NCI-H146 treated with DMSO at 0.1 percent for 48 hours (cell line): ENCODE data around the gene MLLT1.

ENCODE experiments used
- DNase-seq: peaks from one replicate; lab custom pipeline; 2025; ENCODE audit not compliant: unreplicated experiment; lab: John Stamatoyannopoulos, UW

MLLT1 gene

DNA sequence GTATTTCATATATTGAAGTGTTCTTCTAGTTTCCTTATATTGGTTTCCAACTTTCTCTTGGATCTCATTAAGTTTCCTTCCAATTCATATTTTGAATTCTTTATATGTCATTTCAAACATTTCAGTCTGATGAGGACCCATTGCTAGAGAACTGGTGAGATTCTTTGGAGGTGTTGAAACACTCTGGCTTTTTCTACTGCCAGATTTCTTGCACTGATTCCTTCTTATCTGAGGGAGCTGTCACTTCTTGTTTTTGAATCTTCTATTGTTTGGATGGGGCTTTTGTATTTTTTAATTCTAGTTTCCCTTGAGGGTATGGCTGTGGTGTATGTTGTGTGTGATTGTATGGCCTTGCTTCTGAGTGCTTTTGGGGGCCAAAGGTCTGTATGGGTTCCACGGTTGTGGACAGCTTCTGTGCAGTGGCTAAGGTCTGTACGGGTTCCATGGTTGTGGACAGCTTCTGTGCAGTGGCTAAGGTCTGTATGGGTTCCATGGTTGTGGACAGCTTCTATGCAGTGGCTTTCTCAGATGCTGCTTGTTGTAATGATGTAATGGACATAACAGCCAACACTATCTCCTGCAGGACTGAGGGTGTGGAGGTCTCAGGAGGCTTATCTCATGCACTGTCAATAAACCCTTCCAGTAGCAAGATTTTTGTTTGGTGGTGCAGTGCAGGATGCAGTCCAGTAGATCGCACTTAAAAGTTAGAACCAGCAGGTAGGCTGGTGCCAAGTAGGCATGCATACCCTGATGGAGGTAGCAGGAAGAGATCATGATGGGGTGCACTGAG lies 107.5 kb downstream of the MLLT1 start:
- DNase-seq, result no peak

DNA sequence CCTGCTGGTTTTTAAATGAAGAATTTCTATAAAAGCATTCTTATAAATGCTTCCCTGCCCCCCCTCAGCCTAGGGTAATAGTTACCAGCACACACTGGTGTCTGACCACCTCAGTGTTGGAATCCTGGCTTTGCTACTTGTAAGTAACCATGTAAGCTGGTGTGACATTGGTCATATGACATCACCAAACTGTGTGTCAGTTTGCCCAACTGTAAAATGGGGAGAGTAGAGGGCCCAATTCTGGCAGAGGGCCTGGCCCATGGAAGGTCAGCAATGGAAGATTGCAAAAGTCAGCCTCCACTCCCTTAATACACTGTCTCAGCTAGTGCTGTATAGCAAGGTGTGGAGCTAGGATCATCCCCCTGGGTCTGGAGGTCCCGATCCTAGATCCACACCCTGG lies 112.7 kb downstream of the MLLT1 start:
- no peak for DNase-seq

DNA sequence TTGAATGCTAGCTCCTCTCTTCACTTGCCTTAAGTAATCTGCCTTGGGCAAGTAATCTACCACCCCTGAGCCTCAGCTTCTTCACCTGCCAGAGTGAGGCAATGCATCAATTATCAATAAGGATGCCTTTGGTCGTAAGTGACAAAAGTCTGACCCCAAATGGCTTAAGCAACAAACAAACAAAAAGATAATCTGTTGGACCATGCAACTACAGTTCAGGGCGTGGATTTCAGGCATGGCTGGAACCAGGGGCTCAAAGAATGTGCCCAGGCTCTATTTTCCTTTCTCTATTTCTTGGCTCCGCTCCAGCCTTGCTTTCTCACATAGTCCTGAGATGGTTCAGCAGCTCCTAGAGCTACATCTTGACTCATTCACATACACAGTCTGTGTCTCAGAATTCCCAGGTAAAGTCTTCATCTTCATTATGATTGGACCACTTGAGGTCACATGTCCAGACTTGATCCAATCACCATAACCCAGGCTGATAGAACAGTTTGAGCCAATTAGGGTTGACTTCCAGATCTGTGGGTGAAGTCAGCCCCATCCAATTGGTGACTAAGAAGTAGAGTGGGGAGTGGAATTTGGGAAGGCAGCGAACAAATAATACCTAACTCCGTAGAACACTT lies 114.8 kb downstream of the MLLT1 start:
- no peak for DNase-seq

DNA sequence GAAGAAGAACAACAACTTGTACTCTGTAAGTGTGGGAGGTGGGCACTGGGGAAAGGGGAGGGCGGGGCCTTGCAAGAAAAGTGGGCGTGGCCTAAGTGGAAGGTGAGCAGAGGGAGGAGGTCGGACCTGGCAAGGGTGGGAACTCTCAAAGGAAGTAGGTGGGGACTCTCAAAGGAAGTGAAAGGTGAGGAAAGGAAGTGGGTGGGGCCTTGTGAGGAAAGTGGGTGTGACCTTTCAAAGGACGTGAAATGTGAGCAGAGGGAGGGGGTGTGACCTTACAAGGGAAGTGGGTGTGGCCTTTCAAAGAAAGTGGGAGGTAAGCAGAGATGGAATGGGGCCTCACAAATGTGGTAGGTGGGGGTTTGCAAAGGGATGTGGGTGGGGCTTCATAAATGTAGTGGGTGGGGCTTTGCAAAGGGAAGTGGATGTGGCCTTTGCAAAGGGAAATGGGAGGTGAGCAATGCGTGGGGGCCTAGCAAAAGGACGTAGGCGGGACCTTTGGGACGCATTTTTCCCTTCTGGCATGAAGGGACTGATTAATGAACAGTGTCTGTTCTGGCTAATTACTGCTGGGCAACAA lies 118.4 kb downstream of the MLLT1 start:
- no peak for DNase-seq
